Psoas muscle (tissue), 8 donors: Measurements from ENCODE around the gene CORO1C. TPM values are rescaled to one million over a fixed set of nuclear protein-coding genes. Genes with fewer than 3 reads are reported as not detected.

ENCODE experiments used
- ATAC-seq, 4 donors: fragments of 200-7000 bp; cut with Tn5 transposase; one replicate each; pipeline ENCODE4 v1.9.1; 2020; ENCODE audit warnings: moderate library complexity in 3 of 4, mild to moderate bottlenecking in 2 of 4
- DNase-seq, 2 donors: peaks; one replicate each; pipeline ENCODE4 v3.0.0-alpha.2; 2020
- H3K27ac ChIP-seq: fragments of 200-600 bp; one replicate; pipeline ENCODE4 v1.8.0; 2022
- H3K27me3 ChIP-seq, 3 donors: fragments of 200-600 bp in 1 of 3; one replicate each; pipeline versions ENCODE4 v1.6.1 to v1.8.0; 2013 to 2022; ENCODE audit warnings: low read length in 2 of 3, mild to moderate bottlenecking in 2 of 3, moderate library complexity in 1 of 3; ENCODE audit not compliant: insufficient read depth in 3 of 3
- H3K36me3 ChIP-seq, 2 donors: fragments of 200-600 bp in 1 of 2; one replicate each; pipeline versions ENCODE4 v1.6.1 to v1.8.0; 2013 to 2022; ENCODE audit warnings: low read depth in 1 of 2, mild to moderate bottlenecking in 1 of 2, moderate library complexity in 1 of 2; ENCODE audit not compliant: insufficient read depth in 1 of 2
- H3K4me1 ChIP-seq: fragments of 200-600 bp; one replicate; pipeline ENCODE4 v1.8.0; 2022
- H3K4me3 ChIP-seq: fragments of 200-600 bp; one replicate; pipeline ENCODE4 v1.8.0; 2022; ENCODE audit warnings: mild to moderate bottlenecking
- H3K9me3 ChIP-seq: fragments of 200-600 bp; one replicate; pipeline ENCODE4 v1.8.0; 2022
- WGBS, 3 donors: extraction: QIAGEN DNeasy Blood & Tissue Kit; methylation state at CpG; one replicate each; pipeline versions ENCODE4 v1.1.6 to v1.1.7; 2013; 5-methylcytosine and 5-hydroxymethylcytosine counted together
- intact Hi-C, 2 donors: fragments of 100-400 bp; cut with DNase I; formaldehyde crosslinking; loops; one replicate each; pipeline versions ENCODE4 v1.11.0 to v1.14.2; 2022
- polyA plus RNA-seq, 3 donors: library from polyadenylated mRNA; stranded (reverse); fragments of 200-250 nt; gene quantifications; one replicate each; pipeline ENCODE4 v1.2.3, GENCODE V29; 2013
- total RNA-seq, 4 donors: library from RNA; stranded (reverse); fragmentation: NEBNext Ultra II Directional in 2 of 4; extraction: Animal tissue kit (Norgen Biotek cat#: 25700) in 2 of 4; gene quantifications; one replicate each; pipeline versions ENCODE4 v1.2.1 to v1.2.4, GENCODE V29; 2021 to 2023
- TF ChIP-seq, protein P1 (sequence below): fragments of 200-600 bp; IDR thresholded peaks from one replicate; pipeline ENCODE4 v1.8.0; 2022; ENCODE audit warnings: antibody characterized with exemption
- donor health status: healthy with polysubstance abuse.
- donor health status: DM: no; HTN: no; CAD: no; lungs with moderate emphysema.
- donor health status: Bipolar disorder and iron deficiency.
- donor health status: healthy.
- donor health status: DM: yes; HTN: yes; CAD: no.
- donor health status: DM: no; HTN: no; CAD: no.
- donor health status: DM: no; HTN: no; CAD: no.
- donor health status: DM: yes; HTN: yes; CAD: no.

CORO1C gene
- total and polyA plus RNA-seq, 7 donors, result 16.9 to 67.1 (median 40.5) TPM

DNA sequence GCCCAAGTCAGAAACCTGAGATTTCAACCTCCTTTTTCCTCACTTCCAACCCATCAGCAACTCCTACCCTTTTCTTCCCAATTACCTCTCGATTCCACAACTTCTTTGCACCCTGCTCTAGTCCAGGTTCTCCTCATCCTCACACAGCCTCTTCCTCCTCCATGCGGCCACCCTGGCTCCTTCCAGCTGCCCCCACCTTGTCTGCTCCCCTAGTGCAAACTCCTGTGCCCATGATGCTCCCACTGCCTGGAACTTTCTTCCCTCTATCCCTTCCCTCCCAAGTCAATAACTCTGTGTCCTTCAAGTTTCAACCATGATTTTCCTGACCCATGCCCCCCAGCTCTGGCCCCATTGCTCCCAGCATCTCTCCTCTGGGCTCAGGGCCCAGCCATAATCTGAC is 115.0 kb downstream of the CORO1C start:
- peaks cover 5% of the 10 kb centered on the region for H3K9me3 ChIP-seq
- DNase-seq, result no peak
- TF ChIP-seq, protein P1, sequence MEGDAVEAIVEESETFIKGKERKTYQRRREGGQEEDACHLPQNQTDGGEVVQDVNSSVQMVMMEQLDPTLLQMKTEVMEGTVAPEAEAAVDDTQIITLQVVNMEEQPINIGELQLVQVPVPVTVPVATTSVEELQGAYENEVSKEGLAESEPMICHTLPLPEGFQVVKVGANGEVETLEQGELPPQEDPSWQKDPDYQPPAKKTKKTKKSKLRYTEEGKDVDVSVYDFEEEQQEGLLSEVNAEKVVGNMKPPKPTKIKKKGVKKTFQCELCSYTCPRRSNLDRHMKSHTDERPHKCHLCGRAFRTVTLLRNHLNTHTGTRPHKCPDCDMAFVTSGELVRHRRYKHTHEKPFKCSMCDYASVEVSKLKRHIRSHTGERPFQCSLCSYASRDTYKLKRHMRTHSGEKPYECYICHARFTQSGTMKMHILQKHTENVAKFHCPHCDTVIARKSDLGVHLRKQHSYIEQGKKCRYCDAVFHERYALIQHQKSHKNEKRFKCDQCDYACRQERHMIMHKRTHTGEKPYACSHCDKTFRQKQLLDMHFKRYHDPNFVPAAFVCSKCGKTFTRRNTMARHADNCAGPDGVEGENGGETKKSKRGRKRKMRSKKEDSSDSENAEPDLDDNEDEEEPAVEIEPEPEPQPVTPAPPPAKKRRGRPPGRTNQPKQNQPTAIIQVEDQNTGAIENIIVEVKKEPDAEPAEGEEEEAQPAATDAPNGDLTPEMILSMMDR, result no peak
- intact Hi-C loops, result loop anchor here in 1 of 2 donors (2.0 kb wide), 1 partner anchor 42 kb away; no protein-coding TSS in a partner anchor
- no peaks in the 10 kb centered on the region for H3K36me3 ChIP-seq
- peaks cover 0 to 2% (median 0%) of the 10 kb centered on the region in 3 donors for H3K27me3 ChIP-seq
- H3K4me3 ChIP-seq, result no peak overlapping the region
- ATAC-seq, result no peak
- WGBS, 3 donors, result 94 to 100% (median 96%) methylated on average over 2 of the region's 2 CpGs
- H3K27ac ChIP-seq, result no peak overlapping the region
- peaks cover 4% of the 10 kb centered on the region for H3K4me1 ChIP-seq

- Histone ChIP-seq H3K4me3 (no peak overlapping the region), H3K9me3 (peaks cover 5% of the 10 kb centered on the region), H3K4me1 (peaks cover 4% of the 10 kb centered on the region), H3K27ac (no peak overlapping the region), H3K27me3 (peaks cover 0 to 2% (median 0%) of the 10 kb centered on the region in 3 donors), H3K36me3 (no peaks in the 10 kb centered on the region)
- TF ChIP-seq, protein P1, result no peak
- DNase-seq (no peak), ATAC-seq (no peak)
- 56 to 61% (median 59%) methylated on average over 1 of the region's 1 CpG for WGBS, 3 donors
- intact Hi-C loops, result loop anchor here in 1 of 2 donors (2.0 kb wide), 1 partner anchor 41 kb away; no protein-coding TSS in a partner anchor
Observed at GRCh38 chr12:108615918-108616317, 115.4 kb downstream of the CORO1C start.

DNA sequence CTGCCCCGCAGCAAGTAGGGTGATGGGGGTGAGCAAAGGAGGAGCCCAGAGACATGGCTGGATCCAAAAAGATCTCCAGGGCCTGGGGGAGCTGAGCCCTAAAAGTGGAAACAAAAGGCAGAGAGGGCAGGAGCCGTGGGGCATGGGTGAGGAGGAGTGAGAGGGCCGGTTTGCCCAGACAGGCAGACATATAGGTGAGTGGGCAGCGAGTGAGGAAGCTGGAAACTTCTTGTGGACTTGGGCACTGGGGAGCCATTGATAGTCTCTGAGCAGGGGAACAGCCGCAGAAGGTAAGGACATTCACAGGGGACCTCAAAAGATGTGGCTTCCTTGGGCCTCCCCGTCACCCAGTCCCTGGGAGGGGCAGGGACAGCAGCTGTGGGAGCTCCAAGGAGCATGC is 116.7 kb downstream of the CORO1C start:
- ATAC-seq (no peak), DNase-seq (no peak)
- Histone ChIP-seq H3K36me3 (no peaks in the 10 kb centered on the region), H3K27me3 (no peaks in the 10 kb centered on the region), H3K4me1 (peaks cover 4% of the 10 kb centered on the region), H3K9me3 (peaks cover 5% of the 10 kb centered on the region), H3K27ac (no peak overlapping the region), H3K4me3 (no peak overlapping the region)
- intact Hi-C loops, result no loop called here
- WGBS, 3 donors, result 77 to 90% (median 88%) methylated on average over 6 of the region's 6 CpGs
- TF ChIP-seq, protein P1, result no peak

GRCh38 chr12:108614041-108614440 is 117.3 kb downstream of the CORO1C start:
- ATAC-seq, result no peak

More at GRCh38 chr12:108614041-108614440, 117.3 kb downstream of the CORO1C start:
- TF ChIP-seq, protein P1, result no peak
- Histone ChIP-seq H3K27ac (no peak overlapping the region), H3K36me3 (no peaks in the 10 kb centered on the region), H3K4me3 (no peak overlapping the region), H3K9me3 (peaks cover 5% of the 10 kb centered on the region), H3K27me3 (no peaks in the 10 kb centered on the region), H3K4me1 (peaks cover 4% of the 10 kb centered on the region)
- intact Hi-C loops, result no loop called here
- DNase-seq, result no peak
- WGBS, 3 donors, result 71 to 81% (median 79%) methylated on average over 4 of the region's 4 CpGs
